T-cell (primary cell): ENCODE measurements around the gene ADGRF5. TPM values are rescaled to one million over a fixed set of nuclear protein-coding genes. Genes with fewer than 3 reads are reported as not detected.

Experiments used
- ATAC-seq, 4 experiments: fragments of 200-7000 bp in 3 of 4; fragments of 150-1000 bp in 1 of 4; cut with Tn5 transposase; replicated peaks in 1 of 4; 1 replicate in 3 of 4; 2 replicates in 1 of 4; pipeline ENCODE4 v1.10.0; 2021; ENCODE audit warnings: moderate library complexity in 3 of 4, mild to moderate bottlenecking in 2 of 4, moderate number of reproducible peaks in 1 of 4
- CTCF ChIA-PET, 2 donors: fragments of 300-600 bp; sonication (Branson Sonifier 250); formaldehyde crosslinking; loops; one replicate each; lab custom pipeline; 2022; ENCODE audit warnings: antibody characterized with exemption in 2 of 2; lab: Charles Lee
- POLR2A ChIA-PET, 2 donors: fragments of 300-600 bp; sonication (Branson Sonifier 250); formaldehyde crosslinking; loops; one replicate each; lab custom pipeline; 2022; ENCODE audit warnings: antibody characterized with exemption in 2 of 2; lab: Charles Lee
- DNase-seq, 35 experiments: peaks; one replicate each; pipeline versions ENCODE4 v3.0.0 to v3.0.0-alpha.2; 2013 to 2023
- H3K27ac ChIP-seq: one replicate; pipeline ENCODE4 v1.5.1; 2013; ENCODE audit warnings: low read length
- H3K27me3 ChIP-seq, 2 experiments: replicated peaks in 1 of 2; 1 replicate in 1 of 2; 2 replicates in 1 of 2; pipeline versions ENCODE4 v1.6.1 to v1.7.0; 2013; ENCODE audit warnings: low read length in 1 of 2, mixed read lengths in 1 of 2; ENCODE audit not compliant: control insufficient read depth in 2 of 2, insufficient read depth in 2 of 2; ENCODE audit errors: extremely low read depth in 1 of 2
- H3K36me3 ChIP-seq, 2 donors: 1 replicate in 1 of 2; 2 replicates in 1 of 2; pipeline versions ENCODE4 v1.6.1 to v1.7.0; 2013; ENCODE audit warnings: low read length in 1 of 2; ENCODE audit not compliant: control insufficient read depth in 2 of 2, insufficient read depth in 1 of 2; ENCODE audit errors: extremely low read depth in 1 of 2
- H3K4me1 ChIP-seq, 2 experiments: 1 replicate in 1 of 2; 2 replicates in 1 of 2; pipeline versions ENCODE4 v1.6.1 to v1.7.0; 2013; ENCODE audit warnings: low read length in 2 of 2, mixed read lengths in 1 of 2; ENCODE audit not compliant: insufficient read depth in 2 of 2, control insufficient read depth in 1 of 2; ENCODE audit errors: extremely low read depth in 1 of 2
- H3K4me3 ChIP-seq, 2 donors: 1 replicate in 1 of 2; 2 replicates in 1 of 2; pipeline versions ENCODE4 v1.5.1 to v1.7.0; 2013; ENCODE audit warnings: mild to moderate bottlenecking in 2 of 2, low read length in 1 of 2, moderate library complexity in 1 of 2; ENCODE audit not compliant: control insufficient read depth in 1 of 2; ENCODE audit errors: extremely low read depth in 1 of 2
- H3K9me3 ChIP-seq: 2 replicates; pipeline ENCODE4 v1.7.0; 2013
- H3K27ac Mint-ChIP-seq, 2 donors: one replicate each; pipeline ENCODE4 v1.8.0; 2020 to 2021; ENCODE audit warnings: mild to moderate bottlenecking in 2 of 2, mixed read lengths in 2 of 2
- H3K27me3 Mint-ChIP-seq, 2 donors: one replicate each; pipeline ENCODE4 v1.8.0; 2021 to 2022; ENCODE audit warnings: mixed read lengths in 2 of 2
- H3K36me3 Mint-ChIP-seq: one replicate; pipeline ENCODE4 v1.8.0; 2021; ENCODE audit warnings: mixed read lengths
- H3K4me1 Mint-ChIP-seq, 3 donors: one replicate each; pipeline ENCODE4 v1.8.0; 2020 to 2022; ENCODE audit warnings: mixed read lengths in 3 of 3, mild to moderate bottlenecking in 1 of 3
- H3K4me3 Mint-ChIP-seq, 3 donors: one replicate each; pipeline ENCODE4 v1.8.0; 2020 to 2022; ENCODE audit warnings: mild to moderate bottlenecking in 3 of 3, mixed read lengths in 3 of 3, moderate library complexity in 3 of 3
- H3K9me3 Mint-ChIP-seq, 3 donors: one replicate each; pipeline ENCODE4 v1.8.0; 2020 to 2022; ENCODE audit warnings: mixed read lengths in 3 of 3
- WGBS: methylation state at CpG from one replicate; pipeline ENCODE4 v1.1.5; 2013; ENCODE audit warnings: missing lambda C conversion rate; ENCODE audit not compliant: insufficient coverage; 5-methylcytosine and 5-hydroxymethylcytosine counted together
- total RNA-seq, 35 experiments: library from RNA in 6 of 35; stranded (reverse) in 6 of 35; fragments of 120-200 nt in 1 of 35; gene quantifications; one replicate each; pipeline versions ENCODE4 v1.2.1 to v1.2.4 and lab custom pipeline; 2013 to 2026

The ADGRF5 gene
- total RNA-seq, 5 donors from 2014 or later (not counting 1 experiment from before 2014, with no cell fraction given): 0.07 to 0.32 (median 0.22) TPM; not detected in 2

DNA sequence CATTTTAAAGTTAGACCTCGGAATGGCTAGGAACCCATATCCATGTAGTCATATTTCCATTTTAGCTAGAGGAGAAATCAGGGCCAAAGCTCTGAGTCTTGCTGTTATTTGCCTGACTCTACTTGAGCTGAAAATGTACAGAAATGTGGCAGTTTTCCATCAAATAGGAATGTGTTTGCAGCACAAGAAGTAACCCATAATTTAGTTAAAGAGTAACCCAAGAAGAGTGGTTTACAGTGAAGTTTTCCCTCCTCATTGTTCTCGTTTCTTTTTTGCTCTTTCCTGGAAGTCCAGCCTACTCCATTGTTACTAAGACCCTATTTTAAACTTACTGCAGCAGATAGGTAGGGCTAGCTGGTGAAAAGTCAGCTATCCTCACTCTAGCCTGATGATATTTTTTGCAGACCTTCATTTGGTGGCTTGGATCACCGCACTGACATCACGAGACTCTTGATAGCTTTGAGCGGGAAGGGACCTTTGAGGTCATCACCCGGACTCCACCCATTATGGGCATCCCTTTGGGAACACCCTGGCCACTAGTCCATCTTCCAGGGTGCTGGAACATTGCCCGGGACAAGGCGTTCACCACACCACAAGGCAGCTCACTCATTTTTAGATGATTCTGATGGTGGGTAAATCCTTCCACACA is 28.0 kb upstream of the ADGRF5 start:
- no peaks in the 10 kb centered on the region for H3K4me1 Mint-ChIP-seq
- no peak overlapping the region for H3K27ac ChIP-seq
- ATAC-seq: no peak
- no peaks in the 10 kb centered on the region for H3K36me3 ChIP-seq
- no peak overlapping the region for H3K4me3 ChIP-seq
- peaks cover 13 to 20% of the 10 kb centered on the region in 2 donors for H3K27me3 Mint-ChIP-seq
- H3K9me3 ChIP-seq: no peaks in the 10 kb centered on the region
- H3K9me3 Mint-ChIP-seq: no peaks in the 10 kb centered on the region
- WGBS: 92% methylated on average over 3 of the region's 8 CpGs
- H3K4me1 ChIP-seq: no peaks in the 10 kb centered on the region
- POLR2A ChIA-PET: no interaction called here
- no peak overlapping the region for H3K27ac Mint-ChIP-seq
- peaks cover 0 to 2% of the 10 kb centered on the region in 2 experiments for H3K27me3 ChIP-seq
- H3K4me3 Mint-ChIP-seq: no peak overlapping the region
- H3K36me3 Mint-ChIP-seq: no peaks in the 10 kb centered on the region
- DNase-seq: no peak
- CTCF ChIA-PET: no interaction called here

DNA sequence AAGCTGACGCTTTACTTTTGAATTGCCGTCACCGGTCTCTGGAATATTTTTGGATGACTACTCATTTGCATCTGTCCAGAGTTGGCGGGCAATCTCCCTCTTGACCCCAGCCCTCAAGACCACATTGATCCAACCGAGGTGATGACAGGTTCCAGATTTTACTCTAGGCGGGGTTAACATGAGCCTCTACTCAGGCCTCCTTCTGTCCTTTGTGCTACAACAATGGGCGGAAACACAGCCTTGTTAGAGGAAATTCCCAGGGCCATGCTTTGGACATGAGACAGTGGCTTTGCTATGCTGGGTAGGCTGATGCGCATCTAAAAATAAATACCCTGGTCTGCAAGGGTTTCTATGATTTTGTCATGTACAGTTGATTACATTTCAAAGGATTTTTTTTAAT is 27.0 kb upstream of the ADGRF5 start:
- Histone ChIP-seq H3K9me3 (no peaks in the 10 kb centered on the region), H3K36me3 (no peaks in the 10 kb centered on the region), H3K27me3 (peaks cover 0 to 2% of the 10 kb centered on the region in 2 experiments), H3K4me1 (no peaks in the 10 kb centered on the region), H3K4me3 (no peak overlapping the region), H3K27ac (no peak overlapping the region)
- no peaks in the 10 kb centered on the region for H3K36me3 Mint-ChIP-seq
- POLR2A ChIA-PET: interaction anchor here in 1 of 2 donors (0.7 kb wide), 1 partner anchor 16 kb away, joined by 4 read pairs; no protein-coding TSS in a partner anchor
- H3K27ac Mint-ChIP-seq: no peak overlapping the region
- H3K9me3 Mint-ChIP-seq: no peaks in the 10 kb centered on the region
- DNase-seq: no peak
- H3K4me1 Mint-ChIP-seq: no peaks in the 10 kb centered on the region
- ATAC-seq: no peak
- CTCF ChIA-PET: no interaction called here
- 89% methylated on average over 8 of the region's 8 CpGs for WGBS
- H3K4me3 Mint-ChIP-seq: no peak overlapping the region
- peaks cover 10 to 20% of the 10 kb centered on the region in 2 donors for H3K27me3 Mint-ChIP-seq

DNA sequence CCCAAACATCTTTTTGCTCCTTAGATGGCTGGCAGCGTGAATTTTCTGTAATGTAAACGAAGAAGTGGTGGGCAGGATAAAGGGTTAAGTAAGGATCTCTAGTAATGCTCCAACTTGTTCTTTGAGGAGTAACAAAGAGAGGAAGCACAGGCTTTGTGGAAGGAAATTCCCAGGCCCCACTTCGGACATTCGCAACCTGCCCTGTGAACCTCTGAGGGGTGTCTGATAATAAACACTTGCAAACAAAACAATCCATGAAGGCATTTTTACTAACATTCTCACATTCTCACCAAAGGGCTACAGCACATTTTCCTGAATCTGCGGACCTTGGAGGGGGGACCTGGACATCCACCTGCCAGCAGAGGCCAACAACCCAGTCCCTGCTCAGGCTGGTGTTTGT is 25.8 kb upstream of the ADGRF5 start:
- no peaks in the 10 kb centered on the region for H3K9me3 Mint-ChIP-seq
- DNase-seq: no peak
- H3K27me3 Mint-ChIP-seq: peaks cover 10 to 16% of the 10 kb centered on the region in 2 donors
- H3K4me3 ChIP-seq: no peak overlapping the region
- H3K4me1 ChIP-seq: no peaks in the 10 kb centered on the region
- no peak for ATAC-seq
- H3K9me3 ChIP-seq: no peaks in the 10 kb centered on the region
- WGBS: 100% methylated on average over 2 of the region's 5 CpGs
- H3K36me3 Mint-ChIP-seq: no peaks in the 10 kb centered on the region
- H3K36me3 ChIP-seq: no peaks in the 10 kb centered on the region
- ChIA-PET CTCF (no interaction called here), POLR2A (no interaction called here)
- no peak overlapping the region for H3K27ac ChIP-seq
- no peaks in the 10 kb centered on the region for H3K4me1 Mint-ChIP-seq
- H3K4me3 Mint-ChIP-seq: no peak overlapping the region
- H3K27me3 ChIP-seq: peaks cover 0 to 2% of the 10 kb centered on the region in 2 experiments
- no peak overlapping the region for H3K27ac Mint-ChIP-seq

GRCh38 chr6:46940433-46941226 is 18.9 kb upstream of the ADGRF5 start:
- no peak for DNase-seq
- WGBS: no CpG with 5 or more reads among the region's 1 CpG
- H3K27ac ChIP-seq: no peak overlapping the region
- H3K4me3 ChIP-seq: no peak overlapping the region
- H3K4me1 Mint-ChIP-seq: no peaks in the 10 kb centered on the region
- ChIA-PET CTCF (no interaction called here), POLR2A (interaction anchor here in 1 of 2 donors (0.7 kb wide), 1 partner anchor 153 kb away, joined by 3 read pairs; no protein-coding TSS in a partner anchor)
- no peaks in the 10 kb centered on the region for H3K9me3 ChIP-seq
- H3K27me3 Mint-ChIP-seq: peaks cover 8 to 16% of the 10 kb centered on the region in 2 donors
- ATAC-seq: no peak
- no peaks in the 10 kb centered on the region for H3K4me1 ChIP-seq
- H3K36me3 Mint-ChIP-seq: no peaks in the 10 kb centered on the region
- H3K9me3 Mint-ChIP-seq: no peaks in the 10 kb centered on the region
- no peak overlapping the region for H3K4me3 Mint-ChIP-seq
- H3K27me3 ChIP-seq: peaks cover 0 to 7% of the 10 kb centered on the region in 2 experiments
- H3K27ac Mint-ChIP-seq: no peak overlapping the region
- H3K36me3 ChIP-seq: no peaks in the 10 kb centered on the region

- peaks cover 9 to 12% of the 10 kb centered on the region in 2 donors for H3K27me3 Mint-ChIP-seq
- Histone ChIP-seq H3K27me3 (peaks cover 0 to 7% of the 10 kb centered on the region in 2 experiments), H3K9me3 (no peaks in the 10 kb centered on the region), H3K27ac (no peak overlapping the region), H3K4me1 (no peaks in the 10 kb centered on the region), H3K4me3 (no peak overlapping the region), H3K36me3 (no peaks in the 10 kb centered on the region)
- no peaks in the 10 kb centered on the region for H3K9me3 Mint-ChIP-seq
- 67% methylated on average over 1 of the region's 4 CpGs for WGBS
- ChIA-PET CTCF (no interaction called here), POLR2A (no interaction called here)
- DNase-seq (no peak), ATAC-seq (no peak)
- no peak overlapping the region for H3K4me3 Mint-ChIP-seq
- H3K36me3 Mint-ChIP-seq: no peaks in the 10 kb centered on the region
- H3K27ac Mint-ChIP-seq: no peak overlapping the region
- no peaks in the 10 kb centered on the region for H3K4me1 Mint-ChIP-seq
These were observed 15.9 kb upstream of the ADGRF5 start for GRCh38 chr6:46937642-46938041.

DNA sequence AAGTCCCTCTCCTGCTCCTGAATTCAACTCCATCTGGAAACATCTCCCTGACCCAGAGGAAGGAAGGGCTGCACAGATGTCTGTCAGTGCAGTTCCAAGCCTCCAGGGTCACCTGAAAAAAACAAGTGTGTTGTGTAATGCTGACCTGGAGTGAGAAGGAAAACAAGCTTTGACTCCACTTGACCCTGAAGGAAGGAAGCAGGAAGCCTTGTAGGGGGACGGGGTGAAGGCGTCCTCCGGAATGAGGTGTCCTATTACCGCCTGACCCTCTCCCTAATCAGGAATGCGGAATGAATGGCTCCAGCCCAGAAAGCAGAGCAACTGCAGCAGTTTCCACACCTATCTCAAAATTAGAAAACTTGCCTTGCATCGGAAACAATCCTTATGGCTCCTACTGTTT is 13.9 kb upstream of the ADGRF5 start:
- H3K9me3 ChIP-seq: no peaks in the 10 kb centered on the region
- WGBS: 85% methylated on average over 4 of the region's 6 CpGs
- H3K4me1 ChIP-seq: no peaks in the 10 kb centered on the region
- H3K9me3 Mint-ChIP-seq: peaks cover 0 to 5% (median 0%) of the 10 kb centered on the region in 3 donors
- H3K36me3 ChIP-seq: no peaks in the 10 kb centered on the region
- H3K4me1 Mint-ChIP-seq: no peaks in the 10 kb centered on the region
- H3K27ac Mint-ChIP-seq: no peak overlapping the region
- peaks cover 0 to 7% of the 10 kb centered on the region in 2 experiments for H3K27me3 ChIP-seq
- H3K27me3 Mint-ChIP-seq: peaks cover 9% of the 10 kb centered on the region in 2 donors
- ATAC-seq (no peak), DNase-seq (no peak)
- POLR2A ChIA-PET: no interaction called here
- H3K36me3 Mint-ChIP-seq: no peaks in the 10 kb centered on the region
- H3K4me3 ChIP-seq: no peak overlapping the region
- H3K27ac ChIP-seq: no peak overlapping the region
- CTCF ChIA-PET: no interaction called here
- no peak overlapping the region for H3K4me3 Mint-ChIP-seq
